Endodermal cell (in vitro differentiated cells): ENCODE measurements around the gene RAB11FIP5. TPM values are rescaled to one million over a fixed set of nuclear protein-coding genes. Genes with fewer than 3 reads are reported as not detected.

Experiments used
- DNase-seq: peaks from one replicate; pipeline ENCODE4 v3.0.0-alpha.2; 2017
- H3K27ac ChIP-seq: 2 replicates; pipeline ENCODE4 v1.5.1; 2013; ENCODE audit warnings: mild to moderate bottlenecking, low read depth, low read length, moderate library complexity
- H3K27me3 ChIP-seq: 2 replicates; pipeline ENCODE4 v1.6.1; 2013; ENCODE audit warnings: mild to moderate bottlenecking, low read length, moderate library complexity; ENCODE audit not compliant: insufficient read depth, control insufficient read depth, poor library complexity, severe bottlenecking
- H3K36me3 ChIP-seq: 2 replicates; pipeline ENCODE4 v1.7.0; 2013; ENCODE audit warnings: mild to moderate bottlenecking, low read length, moderate library complexity; ENCODE audit not compliant: control insufficient read depth, insufficient read depth
- H3K4me1 ChIP-seq: one replicate; pipeline ENCODE4 v1.7.0; 2013; ENCODE audit warnings: low read length; ENCODE audit not compliant: control insufficient read depth, insufficient read depth
- H3K4me3 ChIP-seq: 2 replicates; pipeline ENCODE4 v1.5.1; 2013; ENCODE audit warnings: mild to moderate bottlenecking, low read length, moderate library complexity
- H3K9ac ChIP-seq: 2 replicates; pipeline ENCODE4 v1.6.1; 2013; ENCODE audit warnings: mild to moderate bottlenecking, low read length, moderate library complexity; ENCODE audit not compliant: poor library complexity, severe bottlenecking; ENCODE audit errors: extremely low read depth
- H3K9me3 ChIP-seq: 2 replicates; pipeline ENCODE4 v1.6.1; 2013; ENCODE audit warnings: mild to moderate bottlenecking, low read length, moderate library complexity; ENCODE audit not compliant: control insufficient read depth
- H3K27ac Mint-ChIP-seq: 2 replicates; pipeline ENCODE4 v1.8.0; 2020; ENCODE audit warnings: mixed read lengths
- H3K27me3 Mint-ChIP-seq: 2 replicates; pipeline ENCODE4 v1.8.0; 2021; ENCODE audit warnings: mild to moderate bottlenecking, mixed read lengths; ENCODE audit not compliant: insufficient read depth
- H3K36me3 Mint-ChIP-seq: 2 replicates; pipeline ENCODE4 v1.8.0; 2020; ENCODE audit warnings: low read depth, mixed read lengths
- H3K4me1 Mint-ChIP-seq: 2 replicates; pipeline ENCODE4 v1.8.0; 2020; ENCODE audit warnings: mixed read lengths
- H3K4me3 Mint-ChIP-seq: 2 replicates; pipeline ENCODE4 v1.8.0; 2020; ENCODE audit warnings: mild to moderate bottlenecking, moderate library complexity, mixed read lengths
- H3K9me3 Mint-ChIP-seq: 2 replicates; pipeline ENCODE4 v1.8.0; 2020; ENCODE audit warnings: mild to moderate bottlenecking, mixed read lengths
- WGBS, 2 experiments: methylation state at CpG; one replicate each; pipeline versions ENCODE4 v1.1.5 to v1.1.7; 2013; ENCODE audit warnings: missing lambda C conversion rate in 2 of 2, mixed read lengths in 1 of 2; ENCODE audit not compliant: insufficient coverage in 1 of 2, insufficient read length in 1 of 2; 5-methylcytosine and 5-hydroxymethylcytosine counted together
- total RNA-seq, 2 donors: library from RNA; stranded (reverse); fragmentation: NEBNext Ultra II Directional in 1 of 2; extraction: Animal tissue kit (Norgen Biotek cat#: 25700) in 1 of 2; gene quantifications; 2 replicates in 1 of 2; 3 replicates in 1 of 2; pipeline ENCODE4 v1.2.1, GENCODE V29; 2021
- TF ChIP-seq, protein P1 (sequence below): fragments of 200-600 bp; sonication (generic); conservative IDR thresholded peaks from 2 replicates; pipeline ENCODE4 v1.5.0; 2021; ENCODE audit warnings: antibody characterized with exemption, mild to moderate bottlenecking

RAB11FIP5 gene
- total RNA-seq, 2 donors from 2014 or later = 12.1 to 17.3 TPM

DNA sequence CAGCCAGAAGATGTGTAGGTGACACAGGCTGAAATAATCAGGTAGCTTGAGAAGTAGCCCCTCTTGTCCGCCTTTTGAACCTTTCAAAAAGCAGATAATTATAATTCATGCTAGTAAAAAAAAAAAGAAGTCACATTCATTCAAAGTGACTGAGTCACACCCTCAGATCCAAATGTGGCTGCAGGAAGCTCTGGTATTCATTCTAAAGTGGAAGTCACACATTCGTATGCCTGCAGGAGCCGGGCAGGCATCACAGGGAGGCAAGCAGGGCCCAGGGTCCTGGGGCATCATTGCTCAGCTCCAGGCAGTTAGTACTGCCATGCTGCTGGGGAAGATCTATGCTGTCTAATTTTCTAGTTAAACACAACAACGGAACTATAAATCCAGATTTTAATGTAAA, 21.7 kb upstream of the RAB11FIP5 start:
- no peak overlapping the region for H3K9ac ChIP-seq
- no peaks in the 10 kb centered on the region for H3K36me3 Mint-ChIP-seq
- TF ChIP-seq, protein P1, sequence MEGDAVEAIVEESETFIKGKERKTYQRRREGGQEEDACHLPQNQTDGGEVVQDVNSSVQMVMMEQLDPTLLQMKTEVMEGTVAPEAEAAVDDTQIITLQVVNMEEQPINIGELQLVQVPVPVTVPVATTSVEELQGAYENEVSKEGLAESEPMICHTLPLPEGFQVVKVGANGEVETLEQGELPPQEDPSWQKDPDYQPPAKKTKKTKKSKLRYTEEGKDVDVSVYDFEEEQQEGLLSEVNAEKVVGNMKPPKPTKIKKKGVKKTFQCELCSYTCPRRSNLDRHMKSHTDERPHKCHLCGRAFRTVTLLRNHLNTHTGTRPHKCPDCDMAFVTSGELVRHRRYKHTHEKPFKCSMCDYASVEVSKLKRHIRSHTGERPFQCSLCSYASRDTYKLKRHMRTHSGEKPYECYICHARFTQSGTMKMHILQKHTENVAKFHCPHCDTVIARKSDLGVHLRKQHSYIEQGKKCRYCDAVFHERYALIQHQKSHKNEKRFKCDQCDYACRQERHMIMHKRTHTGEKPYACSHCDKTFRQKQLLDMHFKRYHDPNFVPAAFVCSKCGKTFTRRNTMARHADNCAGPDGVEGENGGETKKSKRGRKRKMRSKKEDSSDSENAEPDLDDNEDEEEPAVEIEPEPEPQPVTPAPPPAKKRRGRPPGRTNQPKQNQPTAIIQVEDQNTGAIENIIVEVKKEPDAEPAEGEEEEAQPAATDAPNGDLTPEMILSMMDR = no peak
- H3K27me3 Mint-ChIP-seq = peaks cover 7% of the 10 kb centered on the region
- H3K4me3 Mint-ChIP-seq = no peak overlapping the region
- no peaks in the 10 kb centered on the region for H3K4me1 ChIP-seq
- no peak overlapping the region for H3K4me3 ChIP-seq
- WGBS, 2 experiments = 63 to 72% methylated on average over 2 of the region's 4 CpGs
- no peak overlapping the region for H3K27ac Mint-ChIP-seq
- H3K27ac ChIP-seq = no peak overlapping the region
- H3K4me1 Mint-ChIP-seq = no peaks in the 10 kb centered on the region
- DNase-seq = no peak
- H3K9me3 Mint-ChIP-seq = peaks cover 1% of the 10 kb centered on the region
- no peaks in the 10 kb centered on the region for H3K9me3 ChIP-seq
- H3K36me3 ChIP-seq = no peaks in the 10 kb centered on the region
- no peaks in the 10 kb centered on the region for H3K27me3 ChIP-seq

DNA sequence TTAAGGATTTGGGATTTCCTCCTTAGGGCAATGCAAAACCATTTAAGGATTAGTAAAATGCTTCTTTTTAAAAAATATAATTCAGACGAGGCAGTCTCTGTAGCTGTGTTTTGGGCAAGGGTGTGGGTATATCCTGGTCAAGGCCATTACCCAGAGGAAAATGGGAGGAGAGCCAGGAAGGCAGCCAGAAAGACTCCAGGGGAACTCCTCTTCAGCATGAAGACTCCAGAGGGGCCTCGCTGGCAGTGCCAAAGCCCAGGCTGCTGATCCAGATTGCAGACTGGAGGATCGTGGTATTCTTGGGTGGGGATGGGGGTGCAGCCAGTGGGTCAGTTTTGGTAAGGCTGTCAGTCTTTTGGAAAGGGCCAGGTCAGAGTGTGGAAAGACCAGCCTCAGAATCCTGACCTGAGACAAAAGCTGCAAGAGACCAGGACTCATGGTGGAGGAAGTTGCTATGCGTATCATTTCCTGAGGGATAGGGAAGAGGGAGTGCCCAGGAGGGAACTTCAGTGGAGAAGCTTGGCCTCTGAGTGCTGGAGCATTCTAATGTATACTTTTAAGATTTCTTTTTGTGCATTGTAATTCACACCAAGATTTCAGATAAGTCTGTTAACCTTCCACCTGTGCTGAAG, 20.9 kb upstream of the RAB11FIP5 start:
- TF ChIP-seq, protein P1 = no peak
- Mint-ChIP-seq H3K27ac (no peak overlapping the region), H3K9me3 (peaks cover 1% of the 10 kb centered on the region), H3K27me3 (peaks cover 11% of the 10 kb centered on the region), H3K4me1 (no peaks in the 10 kb centered on the region), H3K4me3 (no peak overlapping the region), H3K36me3 (no peaks in the 10 kb centered on the region)
- H3K9me3 ChIP-seq = no peaks in the 10 kb centered on the region
- no peaks in the 10 kb centered on the region for H3K4me1 ChIP-seq
- H3K9ac ChIP-seq = no peak overlapping the region
- H3K36me3 ChIP-seq = no peaks in the 10 kb centered on the region
- H3K4me3 ChIP-seq = no peak overlapping the region
- H3K27me3 ChIP-seq = no peaks in the 10 kb centered on the region
- WGBS, 2 experiments = 84 to 85% methylated on average over 2 to 4 of the region's 4 CpGs
- no peak for DNase-seq
- H3K27ac ChIP-seq = no peak overlapping the region

DNA sequence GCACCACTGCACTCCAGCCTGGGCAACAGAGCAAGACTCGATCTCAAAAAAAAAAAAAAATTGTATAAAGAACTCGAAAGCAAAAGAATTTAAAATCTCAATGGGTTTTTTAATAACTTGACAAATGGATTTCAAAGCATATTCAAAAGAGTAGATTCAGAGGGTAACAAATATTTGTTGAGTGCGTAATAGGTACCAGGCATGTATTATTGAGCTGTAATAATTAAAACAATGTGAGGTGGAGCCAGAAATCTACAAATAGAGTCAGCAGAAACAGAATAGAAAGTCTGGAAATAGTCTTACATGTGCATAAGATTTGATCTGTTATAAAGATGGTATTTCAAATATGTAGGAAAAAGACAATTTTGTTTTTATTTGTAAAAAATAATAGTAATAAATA, 19.1 kb upstream of the RAB11FIP5 start:
- H3K9me3 Mint-ChIP-seq = peaks cover 2% of the 10 kb centered on the region
- Histone ChIP-seq H3K36me3 (no peaks in the 10 kb centered on the region), H3K27me3 (no peaks in the 10 kb centered on the region), H3K4me1 (no peaks in the 10 kb centered on the region), H3K9ac (no peak overlapping the region), H3K9me3 (no peaks in the 10 kb centered on the region), H3K27ac (no peak overlapping the region), H3K4me3 (no peak overlapping the region)
- no peaks in the 10 kb centered on the region for H3K4me1 Mint-ChIP-seq
- DNase-seq = no peak
- no peaks in the 10 kb centered on the region for H3K36me3 Mint-ChIP-seq
- 94 to 100% methylated on average over 3 of the region's 3 CpGs for WGBS, 2 experiments
- peaks cover 11% of the 10 kb centered on the region for H3K27me3 Mint-ChIP-seq
- no peak overlapping the region for H3K4me3 Mint-ChIP-seq
- TF ChIP-seq, protein P1 = no peak
- H3K27ac Mint-ChIP-seq = no peak overlapping the region
